GM23338 (cell line): ENCODE data around the gene FASTKD3. TPM values are rescaled to one million over a fixed set of nuclear protein-coding genes. Genes with fewer than 3 reads are reported as not detected.

Experiments
- ATAC-seq: fragments of 200-7000 bp; cut with Tn5 transposase; 3 replicates; pipeline ENCODE4 v1.9.1; 2020
- DNase-seq: peaks from one replicate; pipeline ENCODE4 v3.0.0-alpha.2; 2015; ENCODE audit warnings: low spot score
- H2AFZ ChIP-seq: fragments of 200-600 bp; sonication (generic); 2 replicates; pipeline ENCODE4 v1.8.0; 2016; ENCODE audit warnings: antibody characterized with exemption, mild to moderate bottlenecking, moderate library complexity
- H3F3A ChIP-seq: fragments of 200-600 bp; sonication (generic); replicated peaks from 2 replicates; pipeline ENCODE4 v1.8.0; 2017; ENCODE audit warnings: antibody characterized with exemption, mixed run types, low read depth
- H3K27ac ChIP-seq: fragments of 200-600 bp; sonication (generic); 2 replicates; pipeline ENCODE4 v1.6.1; 2016; ENCODE audit warnings: low read depth
- H3K27me3 ChIP-seq: fragments of 200-600 bp; sonication (generic); 2 replicates; pipeline ENCODE4 v1.8.0; 2016; ENCODE audit warnings: mild to moderate bottlenecking, mixed run types, moderate library complexity; ENCODE audit not compliant: insufficient read depth
- H3K36me3 ChIP-seq: fragments of 200-600 bp; sonication (generic); 2 replicates; pipeline ENCODE4 v1.8.0; 2016; ENCODE audit warnings: mild to moderate bottlenecking; ENCODE audit not compliant: insufficient read depth
- H3K4me1 ChIP-seq: fragments of 200-600 bp; sonication (generic); 2 replicates; pipeline ENCODE4 v1.8.0; 2016; ENCODE audit warnings: mild to moderate bottlenecking, moderate library complexity; ENCODE audit not compliant: insufficient read depth
- H3K4me2 ChIP-seq: fragments of 200-600 bp; sonication (generic); 2 replicates; pipeline ENCODE4 v1.7.1; 2017; ENCODE audit warnings: mixed run types
- H3K4me3 ChIP-seq: fragments of 200-600 bp; sonication (generic); 2 replicates; pipeline ENCODE4 v1.6.1; 2016; ENCODE audit warnings: mixed run types
- H3K79me2 ChIP-seq: fragments of 200-600 bp; sonication (generic); replicated peaks from 2 replicates; pipeline ENCODE4 v1.8.0; 2017; ENCODE audit warnings: mild to moderate bottlenecking; ENCODE audit not compliant: insufficient read depth
- H3K9me2 ChIP-seq: fragments of 200-600 bp; sonication (generic); 2 replicates; pipeline ENCODE4 v1.8.0; 2017; ENCODE audit not compliant: insufficient read depth
- H4K20me1 ChIP-seq: fragments of 200-600 bp; sonication (generic); replicated peaks from 2 replicates; pipeline ENCODE4 v1.8.0; 2017; ENCODE audit warnings: mild to moderate bottlenecking; ENCODE audit not compliant: insufficient read depth
- H3K27ac Mint-ChIP-seq: 2 replicates; pipeline ENCODE4 v1.8.0; 2020; ENCODE audit warnings: inconsistent platforms, mild to moderate bottlenecking, moderate library complexity, mixed read lengths
- H3K27me3 Mint-ChIP-seq: 3 replicates; pipeline ENCODE4 v1.8.0; 2022; ENCODE audit warnings: low read depth, mild to moderate bottlenecking, moderate library complexity, mixed read lengths, inconsistent platforms; ENCODE audit not compliant: insufficient read depth, poor library complexity
- H3K36me3 Mint-ChIP-seq: 3 replicates; pipeline ENCODE4 v1.8.0; 2021; ENCODE audit warnings: low read depth, mild to moderate bottlenecking, inconsistent platforms, moderate library complexity, mixed read lengths
- H3K4me1 Mint-ChIP-seq: 3 replicates; pipeline ENCODE4 v1.8.0; 2020; ENCODE audit warnings: mild to moderate bottlenecking, inconsistent platforms, mixed read lengths
- H3K4me3 Mint-ChIP-seq: 3 replicates; pipeline ENCODE4 v1.8.0; 2021; ENCODE audit warnings: moderate library complexity, mild to moderate bottlenecking, inconsistent platforms, mixed read lengths
- H3K9me3 Mint-ChIP-seq: 3 replicates; pipeline ENCODE4 v1.8.0; 2020; ENCODE audit warnings: moderate library complexity, mild to moderate bottlenecking, inconsistent platforms, mixed read lengths
- EZH2 ChIP-seq: fragments of 200-600 bp; sonication (generic); IDR thresholded peaks from one replicate; pipeline ENCODE4 v1.8.0; 2017; ENCODE audit warnings: antibody characterized with exemption, mild to moderate bottlenecking, low read depth; ENCODE audit not compliant: unreplicated experiment
- POLR2AphosphoS5 ChIP-seq: IDR thresholded peaks from 2 replicates; pipeline ENCODE4 v1.6.1; 2016; ENCODE audit warnings: antibody characterized with exemption, low read depth
- STAT1 ChIP-seq: IDR thresholded peaks from one replicate; pipeline ENCODE4 v1.6.1; 2016; ENCODE audit warnings: antibody characterized with exemption; ENCODE audit not compliant: unreplicated experiment
- ZNF114 ChIP-seq: fragments of 250-450 bp; sonication (Bioruptor Pico); IDR thresholded peaks from 2 replicates; pipeline ENCODE4 v1.5.0; 2020; ENCODE audit warnings: mild to moderate bottlenecking, moderate library complexity
- ZNF331 ChIP-seq: fragments of 250-450 bp; sonication (Bioruptor Pico); IDR thresholded peaks from 2 replicates; pipeline ENCODE4 v1.5.0; 2020; ENCODE audit warnings: low read depth, mild to moderate bottlenecking, moderate library complexity
- polyA plus RNA-seq: library from polyadenylated mRNA; unstranded; fragments of >200 nt; fragmentation: Nextera tagmentation; extraction: Ambion mirVana; gene quantifications from 2 replicates; pipeline ENCODE4 v1.2.1, GENCODE V29; 2016
- total RNA-seq: library from RNA; depleted of rRNA; stranded (reverse); fragments of >200 nt; shearing (Covaris generic); gene quantifications from 2 replicates; pipeline ENCODE4 v1.2.3, GENCODE V29; 2014
- TF ChIP-seq, protein P1 (sequence below): IDR thresholded peaks from one replicate; pipeline ENCODE4 v1.6.1; 2018; ENCODE audit warnings: antibody characterized with exemption; ENCODE audit not compliant: unreplicated experiment
- TF ChIP-seq, protein P2 (sequence below), 2 experiments: fragments of 200-600 bp in 1 of 2; sonication (generic) in 1 of 2; conservative IDR thresholded peaks; 2 replicates each; pipeline versions ENCODE4 v1.5.1 to v1.6.1; 2016 to 2017; ENCODE audit warnings: antibody characterized with exemption in 2 of 2, low read depth in 2 of 2, mild to moderate bottlenecking in 2 of 2, moderate library complexity in 1 of 2
- TF ChIP-seq, protein P3 (sequence below): IDR thresholded peaks from 2 replicates; pipeline ENCODE4 v1.6.1; 2016; ENCODE audit warnings: antibody characterized with exemption

The FASTKD3 gene
- total and polyA plus RNA-seq, 2 experiments from 2014 or later = 10.8 to 13.5 TPM

DNA sequence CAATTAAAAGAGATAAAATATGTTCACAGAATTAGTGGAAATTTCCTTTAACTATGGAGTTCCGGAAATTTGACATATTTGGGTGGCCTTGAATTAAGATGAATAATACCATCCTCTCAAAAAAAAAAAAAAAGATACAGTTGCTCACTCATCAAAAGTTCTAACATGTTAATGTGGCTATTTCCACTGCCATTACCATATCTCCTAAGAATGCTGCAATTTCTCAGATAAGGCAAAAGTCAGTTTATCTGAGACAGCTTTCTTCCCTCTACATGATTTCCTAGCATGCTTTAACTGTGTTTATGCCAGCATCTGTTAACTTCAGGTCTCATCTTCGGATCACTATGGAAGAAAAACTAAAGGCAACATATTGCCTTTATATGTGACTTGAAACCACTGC is 2.6 kb downstream of the FASTKD3 start (continued):
- TF ChIP-seq POLR2AphosphoS5 = no peak
- TF ChIP-seq, protein P1, sequence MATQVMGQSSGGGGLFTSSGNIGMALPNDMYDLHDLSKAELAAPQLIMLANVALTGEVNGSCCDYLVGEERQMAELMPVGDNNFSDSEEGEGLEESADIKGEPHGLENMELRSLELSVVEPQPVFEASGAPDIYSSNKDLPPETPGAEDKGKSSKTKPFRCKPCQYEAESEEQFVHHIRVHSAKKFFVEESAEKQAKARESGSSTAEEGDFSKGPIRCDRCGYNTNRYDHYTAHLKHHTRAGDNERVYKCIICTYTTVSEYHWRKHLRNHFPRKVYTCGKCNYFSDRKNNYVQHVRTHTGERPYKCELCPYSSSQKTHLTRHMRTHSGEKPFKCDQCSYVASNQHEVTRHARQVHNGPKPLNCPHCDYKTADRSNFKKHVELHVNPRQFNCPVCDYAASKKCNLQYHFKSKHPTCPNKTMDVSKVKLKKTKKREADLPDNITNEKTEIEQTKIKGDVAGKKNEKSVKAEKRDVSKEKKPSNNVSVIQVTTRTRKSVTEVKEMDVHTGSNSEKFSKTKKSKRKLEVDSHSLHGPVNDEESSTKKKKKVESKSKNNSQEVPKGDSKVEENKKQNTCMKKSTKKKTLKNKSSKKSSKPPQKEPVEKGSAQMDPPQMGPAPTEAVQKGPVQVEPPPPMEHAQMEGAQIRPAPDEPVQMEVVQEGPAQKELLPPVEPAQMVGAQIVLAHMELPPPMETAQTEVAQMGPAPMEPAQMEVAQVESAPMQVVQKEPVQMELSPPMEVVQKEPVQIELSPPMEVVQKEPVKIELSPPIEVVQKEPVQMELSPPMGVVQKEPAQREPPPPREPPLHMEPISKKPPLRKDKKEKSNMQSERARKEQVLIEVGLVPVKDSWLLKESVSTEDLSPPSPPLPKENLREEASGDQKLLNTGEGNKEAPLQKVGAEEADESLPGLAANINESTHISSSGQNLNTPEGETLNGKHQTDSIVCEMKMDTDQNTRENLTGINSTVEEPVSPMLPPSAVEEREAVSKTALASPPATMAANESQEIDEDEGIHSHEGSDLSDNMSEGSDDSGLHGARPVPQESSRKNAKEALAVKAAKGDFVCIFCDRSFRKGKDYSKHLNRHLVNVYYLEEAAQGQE = no peak
- TF ChIP-seq ZNF114 (CRISPR knock-in tag) = no peak
- no peak for TF ChIP-seq STAT1
- TF ChIP-seq, protein P2, sequence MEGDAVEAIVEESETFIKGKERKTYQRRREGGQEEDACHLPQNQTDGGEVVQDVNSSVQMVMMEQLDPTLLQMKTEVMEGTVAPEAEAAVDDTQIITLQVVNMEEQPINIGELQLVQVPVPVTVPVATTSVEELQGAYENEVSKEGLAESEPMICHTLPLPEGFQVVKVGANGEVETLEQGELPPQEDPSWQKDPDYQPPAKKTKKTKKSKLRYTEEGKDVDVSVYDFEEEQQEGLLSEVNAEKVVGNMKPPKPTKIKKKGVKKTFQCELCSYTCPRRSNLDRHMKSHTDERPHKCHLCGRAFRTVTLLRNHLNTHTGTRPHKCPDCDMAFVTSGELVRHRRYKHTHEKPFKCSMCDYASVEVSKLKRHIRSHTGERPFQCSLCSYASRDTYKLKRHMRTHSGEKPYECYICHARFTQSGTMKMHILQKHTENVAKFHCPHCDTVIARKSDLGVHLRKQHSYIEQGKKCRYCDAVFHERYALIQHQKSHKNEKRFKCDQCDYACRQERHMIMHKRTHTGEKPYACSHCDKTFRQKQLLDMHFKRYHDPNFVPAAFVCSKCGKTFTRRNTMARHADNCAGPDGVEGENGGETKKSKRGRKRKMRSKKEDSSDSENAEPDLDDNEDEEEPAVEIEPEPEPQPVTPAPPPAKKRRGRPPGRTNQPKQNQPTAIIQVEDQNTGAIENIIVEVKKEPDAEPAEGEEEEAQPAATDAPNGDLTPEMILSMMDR (conservative IDR thresholded peaks at IDR 0.05; ENCODE audit: low read depth in 2 of 2) = no peak
- no peak for TF ChIP-seq EZH2
- no peak for TF ChIP-seq ZNF331

DNA sequence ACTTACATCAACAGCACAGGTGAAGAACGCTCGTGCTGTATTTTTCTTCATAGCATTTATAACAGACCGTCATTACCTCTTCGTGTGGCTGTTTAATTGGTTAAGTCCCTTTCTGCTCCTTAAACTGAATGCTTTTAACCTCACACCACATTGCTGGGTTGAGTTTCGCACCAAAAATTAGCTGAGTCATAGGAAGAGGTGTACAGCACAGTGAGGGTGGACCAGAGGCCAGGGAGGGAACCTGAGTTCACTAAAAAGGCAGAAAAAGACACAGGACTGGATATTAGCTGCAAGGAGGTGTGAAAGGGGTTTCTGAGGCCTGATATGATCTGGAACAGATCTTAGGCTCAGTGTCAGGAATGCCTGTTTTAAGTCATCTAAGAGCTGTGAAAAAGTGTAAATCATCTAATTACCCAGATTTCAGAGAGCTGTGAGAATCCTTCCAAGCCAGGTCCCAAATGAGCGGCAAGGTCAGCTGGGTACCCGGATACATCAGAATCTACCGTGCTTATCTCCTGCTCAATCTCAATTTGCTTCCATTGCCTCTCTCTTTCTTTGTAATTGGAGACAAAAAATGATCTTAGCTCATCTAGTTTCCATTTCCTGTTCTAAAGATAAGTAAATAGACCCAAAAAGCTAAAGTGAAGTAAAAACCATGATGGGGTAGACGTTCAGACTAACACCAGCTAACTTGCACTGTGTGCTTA is 10.8 kb downstream of the FASTKD3 start:
- H3K27me3 Mint-ChIP-seq = no peaks in the 10 kb centered on the region
- no peak overlapping the region for H3K4me3 Mint-ChIP-seq
- no peak for ATAC-seq
- Histone ChIP-seq H3K4me1 (no peaks in the 10 kb centered on the region), H3F3A (no peaks in the 10 kb centered on the region), H3K9me2 (0 out of 2 replicates have a peak, but pooled peaks cover 3% of the 10 kb centered on the region), H3K27me3 (no peaks in the 10 kb centered on the region), H4K20me1 (peaks cover 4% of the 10 kb centered on the region; the same call in 1 of the 2 replicates), H2AFZ (no peak overlapping the region), H3K27ac (no peak overlapping the region), H3K4me2 (no peak overlapping the region), H3K4me3 (no peak overlapping the region), H3K79me2 (no peaks in the 10 kb centered on the region), H3K36me3 (peaks cover 10% of the 10 kb centered on the region; the same call in 1 of the 2 replicates)
- H3K4me1 Mint-ChIP-seq = peaks cover 2% of the 10 kb centered on the region; the same call in 2 of the 3 replicates
- DNase-seq = no peak
- H3K27ac Mint-ChIP-seq = peak overlapping the region; percentile 49
- peaks cover 13% of the 10 kb centered on the region for H3K36me3 Mint-ChIP-seq
- TF ChIP-seq, protein P3, sequence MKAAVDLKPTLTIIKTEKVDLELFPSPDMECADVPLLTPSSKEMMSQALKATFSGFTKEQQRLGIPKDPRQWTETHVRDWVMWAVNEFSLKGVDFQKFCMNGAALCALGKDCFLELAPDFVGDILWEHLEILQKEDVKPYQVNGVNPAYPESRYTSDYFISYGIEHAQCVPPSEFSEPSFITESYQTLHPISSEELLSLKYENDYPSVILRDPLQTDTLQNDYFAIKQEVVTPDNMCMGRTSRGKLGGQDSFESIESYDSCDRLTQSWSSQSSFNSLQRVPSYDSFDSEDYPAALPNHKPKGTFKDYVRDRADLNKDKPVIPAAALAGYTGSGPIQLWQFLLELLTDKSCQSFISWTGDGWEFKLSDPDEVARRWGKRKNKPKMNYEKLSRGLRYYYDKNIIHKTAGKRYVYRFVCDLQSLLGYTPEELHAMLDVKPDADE = no peak
- H3K9me3 Mint-ChIP-seq = no peaks in the 10 kb centered on the region
